HG02970 (cell line): ENCODE measurements around the gene MTMR1.

Experiments used
- ATAC-seq: cut with Tn5 transposase; IDR thresholded peaks from one replicate; pipeline ENCODE4 v1.9.1; 2021; ENCODE audit warnings: mild to moderate bottlenecking, moderate library complexity, moderate number of reproducible peaks; ENCODE audit not compliant: unreplicated experiment, low FRiP score

The MTMR1 gene

GRCh38 chrX:150692831-150693724 is at the start of gene MTMR1:
MTMR1 (plus strand) TSS chrX:150693396; CDS start chrX:150693531, 135 bp downstream.
- peak; percentile 61 for ATAC-seq

DNA sequence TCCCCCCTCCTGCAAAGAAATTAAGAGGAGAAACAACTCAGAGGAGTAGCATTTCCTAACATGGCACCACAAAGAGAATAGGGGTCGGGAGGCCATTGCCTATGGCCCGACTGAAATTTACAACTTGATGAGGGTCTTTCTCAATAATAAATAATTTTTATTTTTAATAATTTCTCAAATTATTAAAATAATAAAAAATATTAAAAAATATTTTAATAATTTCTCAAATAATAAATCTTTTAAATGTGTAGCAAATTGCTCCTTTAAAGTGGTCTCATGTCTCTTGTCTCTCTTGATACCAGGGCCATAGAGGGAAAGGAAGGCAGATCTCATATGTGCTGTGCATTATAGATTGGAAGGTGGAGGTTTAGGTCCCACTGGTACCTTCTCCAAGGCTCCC is 49.2 kb upstream of the MTMR1 start:
- no peak for ATAC-seq

GRCh38 chrX:150644422-150644821 is 48.8 kb upstream of the MTMR1 start:
- ATAC-seq: no peak

GRCh38 chrX:150647331-150647730 is 45.9 kb upstream of the MTMR1 start:
- no peak for ATAC-seq

- no peak for ATAC-seq
Measured at GRCh38 chrX:150648296-150648940, 44.8 kb upstream of the MTMR1 start.

GRCh38 chrX:150649096-150649870 is 43.9 kb upstream of the MTMR1 start:
- no peak for ATAC-seq

DNA sequence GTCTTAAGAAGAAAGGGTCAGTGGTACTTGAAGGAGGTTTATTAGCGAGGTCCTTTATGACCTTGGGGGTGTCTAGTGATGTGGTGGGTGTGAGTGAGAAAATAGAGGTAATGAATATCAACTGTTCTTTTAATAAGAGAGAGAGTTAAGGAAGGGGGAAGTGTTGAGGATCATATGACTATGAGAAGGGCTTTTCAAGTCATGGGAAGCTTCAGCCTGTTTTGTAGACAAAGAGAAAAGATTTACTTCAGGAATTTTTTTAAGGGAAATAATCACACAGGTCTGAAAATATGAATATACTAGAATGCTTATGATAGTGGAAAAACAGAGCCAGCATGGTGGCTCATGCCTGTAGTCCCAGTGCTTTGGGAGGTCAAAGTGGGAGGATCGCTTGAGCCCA is 41.3 kb upstream of the MTMR1 start:
- no peak for ATAC-seq

- no peak for ATAC-seq
Measured at GRCh38 chrX:150655788-150656187, 37.4 kb upstream of the MTMR1 start.

GRCh38 chrX:150663073-150663472 is 30.1 kb upstream of the MTMR1 start:
- ATAC-seq: no peak

- ATAC-seq: no peak
Measured at GRCh38 chrX:150664290-150664689, 28.9 kb upstream of the MTMR1 start.

GRCh38 chrX:150676221-150676620 is 17.0 kb upstream of the MTMR1 start:
- ATAC-seq: no peak

DNA sequence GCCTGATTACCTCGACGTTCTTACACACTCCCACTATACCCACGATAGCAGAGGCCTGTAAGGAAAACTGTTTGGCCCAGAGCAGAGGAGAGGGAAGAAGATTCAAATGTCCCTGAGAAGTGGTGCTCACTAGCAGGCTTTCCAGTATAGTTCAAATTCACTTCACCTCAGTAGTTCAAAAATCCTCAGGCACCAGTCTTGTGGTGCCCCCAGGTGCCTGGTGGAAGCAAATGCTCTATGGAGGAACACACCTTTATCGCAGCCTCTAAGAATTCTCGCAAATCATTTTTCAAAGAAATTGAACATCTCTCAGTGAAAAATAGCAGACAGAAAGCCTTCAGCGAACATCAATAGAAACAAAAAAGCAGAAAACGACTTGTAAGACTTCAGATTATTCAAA is 12.2 kb upstream of the MTMR1 start:
- ATAC-seq: no peak

GRCh38 chrX:150683112-150683511 is 10.1 kb upstream of the MTMR1 start:
- ATAC-seq: no peak

GRCh38 chrX:150683536-150684146 is 9.6 kb upstream of the MTMR1 start:
- ATAC-seq: no peak

GRCh38 chrX:150688911-150689451 is 4.2 kb upstream of the MTMR1 start:
- ATAC-seq: no peak

GRCh38 chrX:150690126-150690525 is 3.1 kb upstream of the MTMR1 start:
- ATAC-seq: no peak

DNA sequence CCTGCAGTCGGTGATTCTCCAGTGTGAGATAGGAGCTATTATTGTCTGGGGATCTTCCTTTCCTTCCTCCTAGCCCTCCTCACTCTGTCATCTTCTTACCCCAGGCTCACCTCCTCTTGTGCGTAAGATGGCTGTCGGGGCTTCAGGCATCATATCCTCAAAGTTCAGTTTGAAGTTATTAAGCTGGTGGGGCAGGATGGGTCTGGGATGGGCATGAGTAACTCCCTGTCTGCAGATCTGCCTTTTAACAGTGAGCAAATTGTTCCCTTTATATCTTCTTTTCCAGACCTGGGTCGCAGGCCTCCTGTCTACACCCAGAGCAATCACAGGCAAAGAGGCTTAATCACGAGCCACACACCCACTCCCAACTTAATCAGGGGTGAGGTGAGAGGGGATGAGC is 900 bp upstream of the MTMR1 start:
- ATAC-seq: no peak

DNA sequence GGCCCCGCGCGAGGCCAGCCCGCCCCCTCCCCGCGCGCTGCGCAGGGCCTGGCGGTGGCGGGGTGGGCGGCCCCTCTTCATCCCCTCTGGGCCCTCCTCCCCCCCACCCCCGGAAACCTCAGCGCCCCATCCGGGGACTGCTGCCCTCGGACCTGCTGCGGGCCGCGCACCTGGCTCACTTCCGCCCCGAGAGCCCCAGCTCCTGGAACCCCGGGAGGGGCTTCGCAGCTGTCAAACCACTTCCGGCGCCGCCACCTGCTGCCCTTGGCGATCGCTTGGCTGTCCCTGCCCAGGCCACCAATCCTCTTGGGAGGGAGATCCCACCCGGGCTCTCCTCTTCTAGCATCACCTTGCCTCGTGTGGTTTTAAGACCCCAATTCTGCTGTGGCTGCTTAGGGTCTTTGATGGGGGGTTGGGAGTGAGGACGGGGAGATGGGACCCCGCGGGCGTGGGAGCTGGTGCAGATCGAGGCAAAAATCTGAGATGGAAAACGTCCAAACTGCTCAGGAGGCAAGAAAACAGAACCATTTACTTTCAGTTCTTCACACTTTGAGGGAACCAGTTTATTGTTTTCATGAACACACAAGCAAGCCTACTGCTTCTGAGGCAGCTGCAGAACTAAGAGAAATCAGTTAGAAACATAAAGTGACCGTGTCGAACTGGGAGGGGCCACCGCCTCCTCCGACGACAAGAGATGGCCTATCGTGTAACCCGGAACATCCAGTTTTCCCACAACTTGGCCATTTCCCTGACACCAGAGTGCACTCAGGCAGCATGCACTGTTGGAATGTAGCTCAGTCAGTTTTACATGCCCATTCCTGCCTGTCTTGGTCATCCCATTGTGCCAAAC is 754 bp downstream of the MTMR1 start:
- ATAC-seq: peak; percentile 67

DNA sequence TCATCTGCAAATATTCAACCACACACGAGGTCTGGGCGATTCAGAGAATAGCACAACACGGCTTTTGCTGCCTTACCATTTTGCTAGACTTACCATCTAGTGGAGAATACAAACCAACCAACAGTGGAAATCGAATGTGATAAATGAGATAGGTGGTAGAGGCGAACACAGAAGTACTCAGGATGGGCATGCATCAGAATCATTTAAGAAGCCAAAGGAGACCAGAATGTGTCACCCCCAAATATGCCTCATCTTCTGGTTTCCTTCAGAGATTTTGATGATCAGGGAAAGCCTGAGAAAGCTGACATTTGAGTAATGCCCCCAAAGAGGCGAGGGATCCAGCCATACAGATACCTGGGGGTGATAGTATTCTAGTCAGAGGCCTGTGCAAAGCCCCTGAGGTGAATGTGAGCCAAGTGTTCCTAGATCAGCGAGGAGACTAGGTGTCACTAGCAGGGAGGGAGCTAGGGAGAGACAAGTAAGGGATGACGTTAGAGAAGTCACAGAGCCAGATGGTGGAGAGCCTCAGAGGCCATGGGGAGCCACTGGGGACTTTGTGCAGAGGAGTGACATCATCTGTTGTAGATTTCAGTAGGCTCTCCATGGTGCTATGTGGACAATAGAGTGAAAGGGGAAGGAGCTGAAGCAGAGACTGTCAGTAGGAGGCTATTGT is 1.7 kb downstream of the MTMR1 start:
- ATAC-seq: no peak
